Endometrium (tissue), 2 donors: ENCODE measurements around the gene ST3GAL5.
"Not testable (repeated sequence)": the region's sequence is repeated elsewhere in the genome, so short reads cannot be mapped to it uniquely, and the experiment has no call there.

Source experiments
- FAIRE-seq: peaks from 2 replicates; lab custom pipeline; 2012; peaks lifted over from hg19 to GRCh38; lab: Jason Lieb, UNC
- donor health status: control.
- donor health status: control.

ST3GAL5 gene

GRCh38 chr2:85888684-85889626 is at the start of gene ST3GAL5:
TSS of gene ST3GAL5 (minus strand) at chr2:85888990. CDS start at chr2:85888905, 85 bp downstream.
- no peak for FAIRE-seq

- no peak for FAIRE-seq
Observed at GRCh38 chr2:85938456-85938855, 49.7 kb upstream of the ST3GAL5 start.

GRCh38 chr2:85937069-85937439 is 48.3 kb upstream of the ST3GAL5 start:
- no peak for FAIRE-seq

GRCh38 chr2:85936421-85937068 is 47.8 kb upstream of the ST3GAL5 start:
- no peak for FAIRE-seq

- no peak for FAIRE-seq
Observed at GRCh38 chr2:85935746-85936208, 47.0 kb upstream of the ST3GAL5 start.

GRCh38 chr2:85935170-85935745 is 46.5 kb upstream of the ST3GAL5 start:
- FAIRE-seq: no peak

- no peak for FAIRE-seq
Observed at GRCh38 chr2:85933753-85934594, 45.2 kb upstream of the ST3GAL5 start.

- FAIRE-seq: not testable (repeated sequence)
Observed at GRCh38 chr2:85931151-85931550, 42.4 kb upstream of the ST3GAL5 start.

- no peak for FAIRE-seq
Observed at GRCh38 chr2:85930129-85931124, 41.6 kb upstream of the ST3GAL5 start.

GRCh38 chr2:85929096-85930050 is 40.6 kb upstream of the ST3GAL5 start:
- FAIRE-seq: no peak

GRCh38 chr2:85926931-85927661 is 38.3 kb upstream of the ST3GAL5 start:
- FAIRE-seq: no peak

GRCh38 chr2:85926526-85926925 is 37.7 kb upstream of the ST3GAL5 start:
- FAIRE-seq: no peak

- no peak for FAIRE-seq
Observed at GRCh38 chr2:85925216-85925671, 36.5 kb upstream of the ST3GAL5 start.

- FAIRE-seq: no peak
Observed at GRCh38 chr2:85924522-85924921, 35.7 kb upstream of the ST3GAL5 start.

GRCh38 chr2:85922199-85922598 is 33.4 kb upstream of the ST3GAL5 start:
- no peak for FAIRE-seq

- no peak for FAIRE-seq
Observed at GRCh38 chr2:85921659-85922058, 32.9 kb upstream of the ST3GAL5 start.

- no peak for FAIRE-seq
Observed at GRCh38 chr2:85920810-85921545, 32.2 kb upstream of the ST3GAL5 start.
